IPS-18a (cell line): ENCODE measurements around the gene MAN1B1.
"Not testable (repeated sequence)": the region's sequence is repeated elsewhere in the genome, so short reads cannot be mapped to it uniquely, and the experiment has no call there.

Experiments
- H3K27ac ChIP-seq: one replicate; pipeline ENCODE4 v1.5.1; 2013; ENCODE audit warnings: low read length
- H3K27me3 ChIP-seq: one replicate; pipeline ENCODE4 v1.6.1; 2013; ENCODE audit warnings: mild to moderate bottlenecking, low read length; ENCODE audit not compliant: control insufficient read depth, insufficient read depth
- H3K36me3 ChIP-seq: one replicate; pipeline ENCODE4 v1.6.1; 2013; ENCODE audit warnings: low read depth, low read length; ENCODE audit not compliant: control insufficient read depth
- H3K4me1 ChIP-seq: one replicate; pipeline ENCODE4 v1.6.1; 2013; ENCODE audit warnings: low read depth, low read length; ENCODE audit not compliant: control insufficient read depth
- H3K4me3 ChIP-seq: one replicate; pipeline ENCODE4 v1.5.1; 2013; ENCODE audit warnings: low read length
- H3K9ac ChIP-seq: one replicate; pipeline ENCODE4 v1.6.1; 2013; ENCODE audit warnings: mild to moderate bottlenecking, low read length, moderate library complexity
- H3K9me3 ChIP-seq: one replicate; pipeline ENCODE4 v1.6.1; 2013; ENCODE audit warnings: low read depth, low read length; ENCODE audit not compliant: control insufficient read depth

MAN1B1 gene

DNA sequence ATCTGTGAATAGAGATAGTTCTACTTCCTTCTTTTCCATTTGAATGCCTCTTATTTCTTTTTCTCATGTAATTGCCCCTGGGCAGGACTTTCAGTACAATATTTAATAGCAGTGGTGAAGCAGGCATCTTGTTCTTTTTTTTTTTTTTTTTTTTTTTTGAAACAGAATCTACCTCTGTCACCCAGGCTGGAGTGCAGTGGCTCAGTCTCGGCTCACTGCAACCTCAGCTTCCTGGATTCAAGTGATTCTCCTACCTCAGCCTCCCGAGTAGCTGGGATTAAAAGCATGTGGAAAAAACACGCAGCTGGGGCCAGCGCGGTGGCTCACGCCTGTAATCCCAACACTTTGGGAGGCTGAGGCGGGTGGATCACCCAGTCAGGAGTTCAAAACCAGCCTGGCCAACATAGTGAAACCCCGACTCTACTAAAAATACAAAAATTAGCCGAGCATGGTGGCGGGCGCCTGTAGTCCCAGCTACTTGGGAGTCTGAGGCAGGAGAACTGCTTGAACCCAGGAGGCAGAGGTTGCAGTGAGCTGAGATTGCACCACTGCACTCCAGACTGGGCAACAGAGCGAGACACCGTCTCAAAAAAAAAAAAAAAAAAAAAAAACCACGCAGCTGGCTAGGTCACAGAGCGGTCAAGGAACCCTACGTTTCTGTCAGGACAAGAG, 36.1 kb downstream of the MAN1B1 start:
- H3K36me3 ChIP-seq, H3K27ac ChIP-seq, H3K4me1 ChIP-seq, H3K9me3 ChIP-seq, H3K27me3 ChIP-seq, H3K4me3 ChIP-seq, H3K9ac ChIP-seq: not testable (repeated sequence)

DNA sequence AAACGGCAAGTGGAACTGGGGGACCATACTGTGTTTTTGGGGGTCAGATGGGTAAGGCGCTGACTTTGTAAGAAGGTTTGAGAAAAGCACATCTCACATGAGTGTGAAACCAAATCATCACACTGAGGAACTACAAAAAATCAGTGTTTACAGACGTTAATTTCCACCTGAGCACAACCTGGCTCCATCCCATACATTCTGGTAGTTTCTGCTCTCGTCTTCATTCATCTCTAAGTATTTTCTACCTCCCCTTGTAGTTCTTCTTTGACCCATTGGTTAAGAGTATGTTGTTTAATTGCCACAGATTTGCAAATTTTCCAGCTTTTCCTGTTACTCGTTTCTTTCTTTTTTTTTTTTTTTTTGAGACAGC, 36.7 kb downstream of the MAN1B1 start:
- peaks cover 2% of the 10 kb centered on the region for H3K27me3 ChIP-seq
- H3K9me3 ChIP-seq = no peaks in the 10 kb centered on the region
- no peak overlapping the region for H3K27ac ChIP-seq
- H3K4me1 ChIP-seq = peaks cover under 1% of the 10 kb centered on the region
- H3K36me3 ChIP-seq = no peaks in the 10 kb centered on the region
- H3K9ac ChIP-seq = no peak overlapping the region
- H3K4me3 ChIP-seq = no peak overlapping the region

DNA sequence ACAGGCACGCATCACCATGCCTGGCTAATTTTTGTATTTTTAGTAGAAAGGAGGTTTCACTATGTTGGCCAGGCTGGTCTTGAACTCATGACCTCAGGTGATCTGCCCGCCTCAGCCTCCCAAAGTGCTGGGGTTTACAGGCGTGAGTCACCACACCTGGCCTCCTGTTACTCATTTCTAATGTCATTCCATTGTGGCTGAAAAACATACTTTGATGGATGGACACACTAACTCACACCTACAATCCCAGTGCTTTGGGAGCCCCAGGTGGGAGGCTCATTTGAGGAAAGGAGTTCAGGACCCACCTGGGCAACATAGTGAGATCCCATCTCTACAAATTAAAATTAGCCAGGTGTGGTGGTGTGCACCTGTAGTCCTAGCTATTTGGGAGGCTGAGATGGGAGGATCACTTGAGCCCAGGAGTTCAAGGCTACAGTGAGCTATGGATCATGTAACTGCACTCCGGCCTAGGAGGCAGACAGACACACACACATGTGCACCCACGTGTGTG, 37.2 kb downstream of the MAN1B1 start:
- not testable (repeated sequence) for H3K4me1 ChIP-seq, H3K4me3 ChIP-seq, H3K36me3 ChIP-seq, H3K9ac ChIP-seq, H3K27me3 ChIP-seq, H3K9me3 ChIP-seq, H3K27ac ChIP-seq

DNA sequence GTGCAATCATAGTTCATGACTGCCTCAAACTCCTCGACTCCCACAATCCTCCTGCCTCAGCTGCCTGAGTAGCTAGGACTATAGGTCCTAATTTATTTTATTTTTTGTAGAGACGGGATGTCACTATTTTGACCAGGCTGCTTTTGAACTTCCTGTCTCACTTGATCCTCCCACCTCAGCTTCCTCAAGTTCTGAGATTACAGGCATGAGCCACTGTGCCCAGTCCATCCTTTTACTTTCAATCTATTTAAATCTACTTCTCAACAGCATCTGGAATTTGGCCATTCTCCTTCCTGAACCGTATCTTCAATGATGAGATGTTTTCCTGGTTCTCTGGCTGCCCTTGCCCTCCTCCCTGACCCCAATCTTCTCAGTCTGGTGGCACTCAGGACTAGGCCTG, 40.0 kb downstream of the MAN1B1 start:
- no peaks in the 10 kb centered on the region for H3K36me3 ChIP-seq
- H3K4me1 ChIP-seq = peaks cover 5% of the 10 kb centered on the region
- no peaks in the 10 kb centered on the region for H3K9me3 ChIP-seq
- H3K4me3 ChIP-seq = no peak overlapping the region
- peaks cover 23% of the 10 kb centered on the region for H3K27me3 ChIP-seq
- H3K27ac ChIP-seq = no peak overlapping the region
- no peak overlapping the region for H3K9ac ChIP-seq

DNA sequence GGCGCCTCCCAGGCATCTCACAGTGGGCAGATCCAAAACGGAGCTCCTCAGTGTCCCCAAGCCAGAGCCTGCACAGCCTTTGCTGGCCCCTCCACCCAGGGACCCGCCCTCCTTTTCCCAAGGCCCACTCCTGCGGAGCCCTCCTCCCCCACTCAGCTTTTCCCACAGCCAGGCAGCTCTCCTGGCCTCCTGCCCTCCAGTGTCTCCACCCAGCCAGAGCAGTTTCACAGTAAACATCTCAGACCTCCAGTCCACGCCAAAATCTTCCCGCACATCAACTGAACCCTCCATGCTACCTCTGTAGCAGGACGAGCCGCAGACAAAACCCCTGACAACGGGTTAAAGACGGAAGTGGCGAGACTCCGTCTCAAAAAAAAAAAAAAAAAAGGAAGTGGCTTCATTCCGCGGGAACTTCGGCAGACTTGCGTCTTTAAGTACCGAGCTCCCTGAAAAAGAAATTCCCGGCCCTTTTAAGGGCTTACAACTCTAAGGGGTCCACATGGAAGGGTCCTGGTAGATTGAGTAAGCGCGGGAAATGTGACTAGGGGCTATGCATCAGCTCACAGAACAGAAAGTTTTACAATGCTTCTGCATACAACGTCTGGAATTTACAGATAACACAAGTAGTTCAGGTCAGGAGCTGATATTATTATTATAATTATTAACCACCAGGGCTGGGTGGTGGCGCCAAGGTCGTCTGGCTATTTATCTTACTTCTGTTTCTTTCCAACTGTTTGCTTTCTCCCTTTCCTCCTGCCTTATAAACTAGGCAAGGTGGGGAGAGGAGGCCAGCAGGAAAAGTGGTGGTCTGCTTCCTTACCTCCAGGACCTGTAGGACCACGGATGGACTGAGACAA, 40.7 kb downstream of the MAN1B1 start:
- H3K9ac ChIP-seq = no peak overlapping the region
- H3K4me1 ChIP-seq = peaks cover 5% of the 10 kb centered on the region
- peaks cover 28% of the 10 kb centered on the region for H3K27me3 ChIP-seq
- H3K4me3 ChIP-seq = no peak overlapping the region
- no peaks in the 10 kb centered on the region for H3K9me3 ChIP-seq
- H3K27ac ChIP-seq = no peak overlapping the region
- H3K36me3 ChIP-seq = no peaks in the 10 kb centered on the region

DNA sequence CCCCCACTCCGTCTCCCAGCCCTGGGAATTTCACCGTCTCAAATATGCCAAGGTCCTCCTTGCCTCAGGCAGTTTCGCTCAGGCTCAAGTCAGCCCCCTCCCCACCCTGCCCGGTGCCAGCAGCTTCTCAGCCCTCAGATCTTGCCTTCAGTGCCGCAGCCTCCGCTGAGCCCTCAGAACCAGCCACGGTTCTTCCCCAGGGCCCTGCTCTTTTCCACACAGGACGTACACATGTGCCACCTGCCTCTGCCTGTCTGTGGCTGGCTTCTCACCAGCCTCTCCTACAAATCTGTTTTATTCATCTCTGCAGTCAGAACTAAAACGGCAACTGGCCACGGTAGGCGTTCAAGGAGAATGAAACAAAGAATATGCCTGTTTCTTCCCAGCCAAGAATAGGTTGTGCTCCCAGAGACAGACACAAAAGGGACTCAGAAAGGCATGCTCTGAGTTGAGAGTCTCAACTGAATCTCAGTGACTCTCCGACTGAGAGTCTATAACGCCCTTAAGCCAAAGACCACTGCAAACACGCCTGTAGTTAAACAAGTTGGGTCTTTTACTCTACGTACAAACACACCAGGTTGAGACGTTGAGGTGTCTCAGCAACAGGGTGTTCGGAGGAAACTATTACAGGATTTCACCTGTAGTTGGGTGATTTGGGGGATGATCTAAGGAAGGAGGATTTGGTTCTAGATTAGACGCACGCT, 41.5 kb downstream of the MAN1B1 start:
- Histone ChIP-seq H3K4me1 (peaks cover 5% of the 10 kb centered on the region), H3K27me3 (peaks cover 34% of the 10 kb centered on the region), H3K9me3 (no peaks in the 10 kb centered on the region), H3K9ac (peak overlapping the region; percentile 58), H3K36me3 (no peaks in the 10 kb centered on the region), H3K27ac (no peak overlapping the region), H3K4me3 (peak overlapping the region; percentile 72)

DNA sequence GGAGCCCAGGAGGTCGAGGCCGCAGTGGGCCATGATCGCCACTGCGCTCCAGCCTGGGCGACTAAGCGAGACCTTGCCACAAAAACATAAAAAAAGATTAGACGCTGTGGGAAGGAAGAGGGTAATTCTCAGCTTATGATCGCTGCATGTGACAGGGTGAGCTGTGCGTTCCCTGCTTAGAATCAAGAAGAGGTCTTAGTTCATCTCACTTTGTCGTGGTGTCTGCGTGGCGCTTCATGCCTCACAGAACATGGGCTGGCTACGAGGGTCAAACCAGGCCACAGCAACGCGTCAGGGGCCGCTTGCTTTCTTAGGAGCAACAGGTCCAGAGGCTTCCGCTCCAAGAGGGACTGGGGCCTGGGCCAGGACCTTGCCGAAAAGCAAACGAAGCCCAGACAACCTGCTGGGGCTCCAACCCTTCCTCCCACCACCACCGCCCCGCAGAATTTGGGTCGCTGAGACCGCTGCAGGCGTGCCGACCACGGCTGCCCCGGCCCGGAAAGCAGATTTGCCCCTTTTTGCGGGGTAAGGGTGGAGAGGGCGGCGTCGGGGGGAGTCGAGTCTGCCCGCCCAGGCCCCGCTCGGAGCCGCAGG, 42.2 kb downstream of the MAN1B1 start:
- Histone ChIP-seq H3K4me1 (peaks cover 5% of the 10 kb centered on the region), H3K4me3 (peak overlapping the region; percentile 72), H3K36me3 (no peaks in the 10 kb centered on the region), H3K9me3 (no peaks in the 10 kb centered on the region), H3K27me3 (peaks cover 35% of the 10 kb centered on the region), H3K27ac (no peak overlapping the region), H3K9ac (peak overlapping the region; percentile 58)

DNA sequence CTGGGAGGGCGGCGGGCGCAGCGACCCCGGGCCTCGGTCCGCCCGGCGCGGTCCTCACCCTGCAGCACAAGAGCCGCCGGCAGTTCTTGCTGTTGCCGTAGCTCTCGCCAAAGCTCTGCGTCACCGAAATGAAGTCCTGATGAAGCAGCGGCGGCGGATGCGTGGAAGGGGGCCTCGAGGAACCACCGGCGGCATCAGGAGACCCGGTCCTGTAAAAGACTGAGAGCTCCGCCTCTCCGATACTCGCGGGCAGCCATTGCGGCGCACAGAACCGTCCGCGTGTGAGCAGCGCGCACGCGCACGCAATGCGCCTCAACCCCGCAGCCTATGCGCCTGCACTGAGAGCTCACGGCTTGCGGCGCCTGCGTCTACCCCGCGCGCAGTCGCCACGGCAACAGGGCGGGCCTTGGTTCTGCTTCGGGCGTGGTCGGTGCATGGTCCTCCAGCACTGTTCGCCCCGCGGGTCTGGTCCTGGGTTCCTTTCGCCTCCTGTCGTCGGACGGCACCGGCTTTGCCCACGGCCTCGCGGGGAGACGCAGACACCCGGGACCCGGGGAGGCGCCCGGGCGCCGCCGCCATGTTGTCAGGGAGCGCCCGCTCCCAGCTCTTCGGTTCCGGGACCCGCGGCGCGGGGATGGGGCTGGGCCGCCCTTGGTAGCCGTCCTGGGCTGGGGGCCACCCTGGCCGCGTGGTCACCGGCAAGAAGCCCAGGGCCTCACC, 42.8 kb downstream of the MAN1B1 start:
- H3K27me3 ChIP-seq = peaks cover 35% of the 10 kb centered on the region
- H3K4me1 ChIP-seq = peaks cover 5% of the 10 kb centered on the region
- peak overlapping the region; percentile 72 for H3K4me3 ChIP-seq
- H3K9me3 ChIP-seq = no peaks in the 10 kb centered on the region
- H3K9ac ChIP-seq = peak overlapping the region; percentile 58
- H3K27ac ChIP-seq = no peak overlapping the region
- H3K36me3 ChIP-seq = no peaks in the 10 kb centered on the region

DNA sequence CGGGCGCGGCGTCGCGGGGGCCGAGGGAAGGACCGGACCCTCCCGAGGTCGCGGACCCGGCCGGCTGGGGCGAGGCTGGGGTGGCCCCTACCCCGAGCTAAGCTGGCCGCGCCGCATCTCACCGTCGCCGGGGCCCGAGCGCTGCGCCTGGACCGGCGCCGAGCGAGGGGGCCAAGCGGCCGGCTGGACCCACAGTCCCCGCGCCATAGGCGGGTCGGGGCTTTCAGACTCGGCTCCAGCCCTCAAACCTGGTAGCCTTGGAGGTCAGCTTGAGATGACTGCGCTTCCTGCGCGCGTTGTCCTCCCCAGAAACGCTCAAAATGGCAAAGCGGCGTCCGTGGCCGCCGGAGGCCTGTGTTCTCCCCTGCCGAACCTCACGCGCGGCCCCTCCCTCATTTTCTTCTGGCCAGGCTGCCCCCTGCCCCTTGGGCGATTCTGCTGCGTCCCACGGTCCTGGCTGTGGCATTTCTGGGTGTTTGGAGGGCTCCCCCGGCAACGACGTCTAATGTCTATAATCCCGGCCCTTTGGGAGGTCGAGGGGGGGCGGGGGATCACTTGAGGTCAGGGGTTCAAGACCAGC, 43.5 kb downstream of the MAN1B1 start:
- Histone ChIP-seq H3K27ac (no peak overlapping the region), H3K4me3 (peak overlapping the region; percentile 72), H3K36me3 (no peaks in the 10 kb centered on the region), H3K9ac (peak overlapping the region; percentile 58), H3K4me1 (peaks cover 5% of the 10 kb centered on the region), H3K9me3 (no peaks in the 10 kb centered on the region), H3K27me3 (peaks cover 40% of the 10 kb centered on the region)

DNA sequence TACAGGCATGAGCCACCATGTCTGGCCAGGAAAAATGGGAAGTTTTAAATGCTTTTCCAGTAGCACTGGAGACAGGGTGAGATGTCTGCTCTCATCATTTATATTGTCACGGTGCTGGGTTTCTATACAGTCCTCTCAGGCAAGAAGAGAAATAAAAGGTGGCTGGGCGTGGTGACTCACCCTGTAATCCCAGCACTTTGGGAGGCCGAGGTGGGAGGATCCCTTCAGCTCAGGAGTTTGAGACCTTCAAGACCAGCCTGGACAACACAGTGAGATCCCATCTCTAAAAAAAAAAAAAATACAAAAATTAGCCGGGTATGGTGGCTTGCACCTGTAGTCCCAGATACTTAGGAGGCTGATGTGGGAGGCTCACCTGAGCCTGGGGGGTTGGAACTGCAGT, 47.4 kb downstream of the MAN1B1 start:
- Histone ChIP-seq H3K9me3 (no peaks in the 10 kb centered on the region), H3K4me1 (no peaks in the 10 kb centered on the region), H3K27ac (no peak overlapping the region), H3K4me3 (no peak overlapping the region), H3K36me3 (no peaks in the 10 kb centered on the region), H3K9ac (no peak overlapping the region), H3K27me3 (peaks cover 68% of the 10 kb centered on the region)
